Umbilical cord (tissue), 2 donors: ENCODE data around the gene EXOG. TPM values are rescaled to one million over a fixed set of nuclear protein-coding genes. Genes with fewer than 3 reads are reported as not detected.

Source experiments
- DNase-seq: peaks from one replicate; pipeline ENCODE4 v3.0.0-alpha.2; 2015; ENCODE audit warnings: low spot score
- total RNA-seq: library from RNA; depleted of rRNA; stranded (reverse); fragments of >200 nt; gene quantifications from one replicate; pipeline ENCODE4 v1.2.3, GENCODE V29; 2014; ENCODE audit warnings: low replicate concordance; ENCODE audit not compliant: insufficient read depth

EXOG gene, protein sequence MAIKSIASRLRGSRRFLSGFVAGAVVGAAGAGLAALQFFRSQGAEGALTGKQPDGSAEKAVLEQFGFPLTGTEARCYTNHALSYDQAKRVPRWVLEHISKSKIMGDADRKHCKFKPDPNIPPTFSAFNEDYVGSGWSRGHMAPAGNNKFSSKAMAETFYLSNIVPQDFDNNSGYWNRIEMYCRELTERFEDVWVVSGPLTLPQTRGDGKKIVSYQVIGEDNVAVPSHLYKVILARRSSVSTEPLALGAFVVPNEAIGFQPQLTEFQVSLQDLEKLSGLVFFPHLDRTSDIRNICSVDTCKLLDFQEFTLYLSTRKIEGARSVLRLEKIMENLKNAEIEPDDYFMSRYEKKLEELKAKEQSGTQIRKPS
- 19.5 TPM for total RNA-seq

DNA sequence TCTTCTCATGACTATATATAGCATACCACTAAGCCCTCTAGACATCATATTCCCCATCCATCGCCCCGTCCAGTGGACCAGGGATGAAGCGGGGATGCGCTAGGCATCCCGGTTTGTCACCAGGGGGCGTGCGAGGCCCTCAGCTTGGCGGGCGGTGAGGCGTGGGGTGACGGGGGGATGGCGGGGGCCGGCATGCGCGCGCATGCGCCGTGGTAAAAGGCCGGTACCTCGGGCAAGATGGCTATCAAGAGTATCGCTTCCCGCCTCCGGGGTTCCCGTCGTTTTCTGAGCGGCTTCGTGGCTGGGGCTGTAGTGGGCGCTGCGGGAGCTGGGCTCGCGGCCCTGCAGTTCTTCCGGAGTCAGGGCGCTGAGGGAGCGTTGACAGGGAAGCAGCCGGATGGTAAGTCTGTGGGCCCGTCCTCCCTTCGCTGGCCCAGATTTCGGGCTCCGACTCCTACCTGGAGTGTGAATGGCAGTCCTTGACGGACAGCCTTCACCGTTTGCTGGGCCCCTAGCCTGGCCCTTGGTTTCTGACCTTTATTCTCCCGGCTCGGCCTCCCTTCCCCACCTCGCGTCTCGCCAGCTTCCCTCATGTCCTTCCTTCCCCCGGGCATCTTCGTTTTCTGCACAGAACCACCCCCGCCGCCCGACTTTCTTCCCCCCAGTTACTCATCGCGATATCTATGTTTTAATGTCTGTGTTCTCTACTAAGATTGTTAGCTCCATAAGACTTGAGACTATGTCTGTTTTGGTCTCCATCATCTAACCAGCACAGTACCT lies at the start of gene EXOG:
Gene EXOG (plus strand): TSS at position 210 of the 780 bp plus-strand sequence. CDS start 28 bp downstream, at position 238.
- DNase-seq: peak; percentile 95

DNA sequence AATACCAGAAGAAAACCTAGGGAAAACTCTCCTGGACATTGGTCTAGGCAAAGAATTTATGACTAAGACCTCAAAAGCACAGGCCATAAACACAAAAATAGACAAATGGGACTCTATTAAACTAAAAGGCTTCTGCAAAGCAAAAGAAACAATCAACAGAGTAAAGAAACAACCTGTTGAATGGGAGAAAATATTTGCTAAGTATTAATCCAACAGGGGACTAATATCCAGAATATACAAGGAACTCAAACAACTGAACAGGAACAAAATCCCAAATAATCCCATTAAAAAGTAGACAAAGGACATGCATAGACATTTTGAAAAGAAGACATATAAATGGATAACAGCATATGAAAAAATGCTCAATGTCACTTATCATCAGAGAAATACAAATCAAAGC lies 49.3 kb upstream of the EXOG start:
- DNase-seq: no peak

DNA sequence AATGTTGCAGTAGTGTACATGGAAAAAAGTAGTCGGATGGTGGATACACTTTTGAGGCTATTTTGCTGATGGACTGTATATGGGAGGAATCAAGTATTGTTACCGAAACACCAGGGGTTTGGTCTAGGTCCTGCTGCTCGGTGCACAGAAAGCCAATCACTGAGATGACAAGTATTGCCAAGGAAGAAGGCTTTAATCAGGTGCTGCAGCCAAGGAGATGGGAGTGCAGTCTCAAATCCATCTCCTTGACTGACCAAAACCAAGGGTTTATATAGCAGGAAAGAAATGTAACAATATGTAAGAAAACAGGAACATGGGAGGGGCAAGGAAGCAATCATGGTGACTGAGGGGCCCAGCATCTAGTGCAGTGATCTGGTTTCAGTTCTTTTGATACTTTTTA lies 45.3 kb upstream of the EXOG start:
- no peak for DNase-seq

DNA sequence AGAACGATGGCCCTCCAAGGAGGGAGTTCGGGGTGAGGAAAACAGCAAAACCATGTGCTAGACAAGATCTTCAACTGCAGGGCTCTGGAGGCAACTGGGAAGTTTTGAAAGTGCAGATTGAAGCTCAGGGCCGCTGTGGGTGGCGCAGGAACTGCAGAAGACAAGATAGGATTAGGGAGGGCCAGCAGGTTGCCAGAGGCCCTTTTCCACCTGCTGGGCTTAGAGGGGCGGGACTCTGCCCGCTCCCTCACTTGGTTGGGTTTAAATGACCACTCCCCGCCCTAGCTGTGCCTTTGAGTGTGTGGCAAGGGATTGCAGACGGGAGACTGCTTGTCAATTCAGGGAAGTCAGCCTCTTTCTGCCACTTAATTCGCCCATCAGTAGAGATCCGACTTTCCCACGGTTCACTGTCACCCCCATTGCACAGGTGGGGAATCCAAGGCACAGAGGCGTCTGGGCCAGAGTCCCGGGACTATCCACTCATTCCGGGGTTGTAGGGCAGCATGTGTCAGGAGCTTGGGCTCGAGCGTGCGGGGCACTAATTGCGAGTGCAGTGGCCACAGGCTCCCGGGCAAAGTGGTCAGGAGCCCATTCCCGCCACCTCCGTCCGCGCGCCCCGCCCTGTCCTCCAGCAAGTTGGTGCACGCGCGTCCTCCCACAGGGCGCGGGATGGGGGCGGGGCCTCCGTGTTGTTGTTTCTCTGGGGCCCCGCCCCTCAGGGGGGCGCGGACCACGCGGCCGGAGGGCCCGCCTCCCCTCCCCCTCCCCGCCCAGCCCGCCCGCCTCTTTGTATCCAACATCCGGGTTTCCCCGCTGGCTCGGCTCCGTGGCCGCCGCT lies 42.8 kb upstream of the EXOG start, which contains the start of gene ACVR2B:
Gene ACVR2B (plus strand): TSS at position 816 of the 838 bp plus-strand sequence. CDS start 433 bp downstream, outside the sequence.
- DNase-seq: peak; percentile 83

DNA sequence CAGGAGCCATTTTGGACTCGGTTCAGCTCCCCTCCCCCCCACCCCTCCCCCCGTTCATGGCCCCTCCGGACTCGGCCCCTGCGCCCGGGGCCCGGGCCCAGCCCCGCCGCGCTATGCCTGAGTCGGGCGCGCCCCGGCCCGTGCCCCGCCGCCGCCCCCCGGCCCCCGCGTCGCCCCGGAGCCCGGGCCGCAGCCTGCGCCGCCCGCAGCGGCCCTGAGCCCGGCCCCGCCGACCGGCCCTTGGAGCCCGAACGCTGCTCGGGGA lies 42.3 kb upstream of the EXOG start:
- DNase-seq: no peak

DNA sequence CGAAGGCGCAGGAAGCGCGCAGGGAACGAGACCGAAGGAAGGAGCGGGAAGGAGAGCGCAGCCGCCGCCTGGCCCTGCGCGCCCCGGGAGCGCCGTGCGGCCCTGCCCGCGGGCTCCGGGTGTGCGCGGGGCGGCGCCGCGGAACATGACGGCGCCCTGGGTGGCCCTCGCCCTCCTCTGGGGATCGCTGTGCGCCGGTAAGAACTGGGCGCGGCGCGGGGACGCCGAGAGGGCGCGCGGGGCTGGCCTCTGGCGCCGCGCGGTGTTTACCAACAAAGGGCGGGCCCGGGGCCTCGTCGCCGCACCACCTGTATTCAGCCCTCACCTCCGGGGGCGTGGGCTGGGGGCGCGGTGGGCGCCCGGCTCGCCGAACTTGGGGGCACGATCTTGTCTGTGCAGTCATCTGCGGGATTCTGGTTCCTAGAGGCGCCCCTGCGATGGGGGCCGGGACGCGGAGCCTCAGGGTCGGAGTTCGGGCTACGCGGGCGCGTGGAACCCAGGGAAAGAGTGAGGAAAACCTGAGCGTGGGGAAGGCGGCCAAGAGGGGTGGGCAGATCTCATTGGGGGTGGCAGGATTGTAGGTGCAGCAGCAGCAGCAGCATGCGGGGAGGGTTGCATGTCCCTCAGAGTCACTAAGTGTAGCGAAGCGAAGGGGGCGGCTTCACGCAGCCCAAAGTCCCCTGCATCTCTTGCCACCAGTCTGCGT lies 41.8 kb upstream of the EXOG start:
- DNase-seq: peak; percentile 25

DNA sequence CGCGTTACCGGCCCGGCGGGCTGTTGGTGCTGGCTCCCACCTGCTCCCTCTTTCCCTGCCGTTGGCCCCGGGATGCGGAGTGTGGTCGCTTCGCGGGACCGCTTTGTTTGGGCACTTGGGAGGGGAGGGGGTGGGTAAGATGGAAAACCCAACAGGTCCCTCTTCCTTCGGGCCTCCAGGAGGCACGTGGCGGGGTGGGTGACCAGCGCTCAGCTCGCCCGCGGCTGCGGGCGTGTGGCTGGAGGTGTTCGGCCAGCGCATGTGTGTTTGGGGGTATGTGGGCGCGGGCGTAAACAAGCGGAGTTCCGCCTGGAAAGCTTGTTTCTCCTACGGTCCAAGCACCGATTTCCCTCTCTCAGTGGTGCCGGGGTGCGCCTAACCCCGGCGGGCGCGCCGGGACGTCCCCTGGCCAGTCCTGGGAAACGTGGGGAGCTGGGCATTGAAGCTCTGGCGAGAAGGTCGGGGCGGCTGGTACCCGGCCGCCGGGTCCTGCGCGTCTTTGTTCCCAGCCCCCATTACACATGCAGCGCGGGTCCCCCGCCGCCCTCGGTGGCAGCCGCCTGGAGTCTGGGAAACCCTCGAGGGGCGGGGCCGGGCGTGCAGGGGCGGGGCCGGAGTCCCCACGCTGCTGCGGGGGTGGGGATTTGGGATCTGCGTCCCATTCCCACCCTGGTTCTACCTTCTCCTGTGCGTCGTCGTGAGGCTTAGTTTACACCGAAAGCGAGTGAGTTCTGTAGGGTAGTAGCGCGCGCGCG lies 41.1 kb upstream of the EXOG start:
- peak; percentile 55 for DNase-seq

DNA sequence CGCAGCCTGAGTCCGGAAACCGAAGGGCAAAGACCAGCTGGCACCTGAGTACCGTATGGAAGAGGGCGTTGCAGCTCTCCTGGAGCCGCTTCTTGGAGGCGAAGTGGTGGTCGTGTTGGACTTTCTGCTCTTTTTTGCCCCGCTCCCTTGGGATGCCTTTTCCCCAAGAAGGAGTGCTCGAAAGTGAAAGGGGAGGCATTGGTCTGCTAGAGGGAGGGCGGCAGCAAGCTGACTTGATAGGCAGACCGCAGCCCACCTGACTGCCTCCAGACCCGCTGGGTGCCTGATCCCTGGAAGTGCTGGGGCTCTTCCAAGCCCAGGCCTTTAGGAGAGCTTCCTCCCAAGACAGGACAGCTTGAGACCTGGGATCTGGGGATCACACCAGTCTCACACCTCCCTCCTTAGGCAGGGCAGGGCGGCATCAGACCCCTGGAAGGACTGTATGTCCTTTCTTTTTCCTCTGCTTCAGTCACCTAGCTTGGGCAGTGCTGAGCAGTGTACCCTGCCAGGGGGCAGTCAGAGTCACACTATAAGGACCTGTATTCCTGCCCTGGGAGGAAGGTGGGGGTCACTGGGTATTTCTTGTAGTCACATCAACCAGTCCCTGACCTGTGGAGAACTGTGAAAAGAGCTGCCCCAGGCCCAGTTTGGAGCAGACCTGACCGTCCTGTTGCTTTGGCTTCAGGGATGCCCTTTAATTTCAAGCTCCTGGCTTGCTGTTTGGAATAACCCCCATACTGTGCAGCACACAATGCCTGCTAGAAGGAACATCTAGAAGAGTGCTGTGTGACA lies 40.3 kb upstream of the EXOG start:
- no peak for DNase-seq

DNA sequence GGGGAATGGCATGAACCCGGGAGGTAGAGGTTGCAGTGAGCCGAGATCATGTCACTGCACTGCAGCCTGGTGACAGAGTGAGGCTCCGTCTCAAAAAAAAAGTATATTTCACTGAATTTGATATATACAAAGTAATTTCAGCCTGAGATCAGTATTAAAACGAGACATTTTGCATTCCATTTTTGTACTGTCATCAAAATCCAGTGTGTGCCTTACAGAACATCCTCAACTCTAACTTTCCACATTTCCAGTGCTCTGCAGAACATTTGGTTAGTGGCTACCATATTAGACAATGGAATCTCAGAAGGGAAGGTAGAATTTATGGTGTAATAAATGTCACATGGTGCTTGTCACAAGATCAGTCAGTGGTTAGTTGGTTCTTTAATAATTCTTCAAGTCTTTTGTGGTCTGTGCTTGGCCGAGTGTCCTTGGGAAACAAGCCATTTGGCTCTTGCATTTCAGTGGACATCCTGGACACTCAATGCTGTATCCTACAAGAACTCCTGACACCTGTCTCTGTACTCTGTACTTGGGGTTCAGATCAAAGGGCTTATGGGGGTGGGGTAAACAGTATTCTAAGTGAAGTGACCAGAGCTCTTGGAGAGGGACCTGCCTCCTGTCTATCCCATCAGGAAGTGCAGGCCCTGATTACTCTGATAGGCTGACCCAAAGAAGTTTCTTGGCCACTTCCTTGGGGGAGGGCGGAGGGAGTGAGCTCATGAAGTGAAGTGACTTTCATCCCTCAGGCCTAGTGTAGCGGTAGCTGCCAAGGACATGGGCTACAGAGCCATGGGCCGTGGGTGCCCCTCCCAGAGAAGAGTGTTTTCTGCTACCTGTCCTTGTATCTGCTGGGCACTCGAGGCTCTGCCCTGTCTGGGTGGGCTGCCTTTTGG lies 38.8 kb upstream of the EXOG start:
- no peak for DNase-seq

DNA sequence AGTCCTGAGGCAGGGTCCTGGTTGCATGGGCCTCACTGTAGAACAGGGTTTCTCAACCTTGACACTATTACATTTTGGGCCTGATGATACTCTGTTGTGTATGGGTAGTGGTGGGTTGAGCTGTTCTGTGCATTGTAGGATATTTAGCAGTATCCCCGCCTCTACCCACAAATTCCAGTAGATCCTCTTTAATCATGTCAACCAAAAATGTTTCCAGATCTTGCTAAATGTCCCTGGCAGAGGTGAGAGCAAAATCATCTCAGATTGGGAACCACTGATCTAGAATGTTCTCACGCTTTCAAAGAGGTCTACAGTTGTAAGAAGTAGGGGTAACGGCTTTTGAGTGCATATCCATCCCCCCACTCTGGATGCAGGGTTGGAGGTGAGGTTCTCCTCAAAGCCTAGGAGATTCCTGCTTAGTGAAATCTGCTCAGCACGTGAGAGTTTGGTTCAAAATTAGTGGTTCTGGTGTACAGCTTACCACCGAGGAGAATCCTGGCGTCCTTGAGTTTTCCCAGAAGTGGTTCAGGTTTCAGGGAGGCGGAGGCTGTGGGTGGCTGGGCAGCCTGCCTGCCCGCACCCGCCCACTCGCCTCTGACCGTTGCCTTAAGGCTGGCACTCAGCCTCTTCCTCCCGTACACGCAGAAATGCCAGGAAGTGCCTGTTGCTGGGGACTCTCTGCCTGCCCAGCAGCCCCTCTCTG lies 37.2 kb upstream of the EXOG start:
- no peak for DNase-seq

DNA sequence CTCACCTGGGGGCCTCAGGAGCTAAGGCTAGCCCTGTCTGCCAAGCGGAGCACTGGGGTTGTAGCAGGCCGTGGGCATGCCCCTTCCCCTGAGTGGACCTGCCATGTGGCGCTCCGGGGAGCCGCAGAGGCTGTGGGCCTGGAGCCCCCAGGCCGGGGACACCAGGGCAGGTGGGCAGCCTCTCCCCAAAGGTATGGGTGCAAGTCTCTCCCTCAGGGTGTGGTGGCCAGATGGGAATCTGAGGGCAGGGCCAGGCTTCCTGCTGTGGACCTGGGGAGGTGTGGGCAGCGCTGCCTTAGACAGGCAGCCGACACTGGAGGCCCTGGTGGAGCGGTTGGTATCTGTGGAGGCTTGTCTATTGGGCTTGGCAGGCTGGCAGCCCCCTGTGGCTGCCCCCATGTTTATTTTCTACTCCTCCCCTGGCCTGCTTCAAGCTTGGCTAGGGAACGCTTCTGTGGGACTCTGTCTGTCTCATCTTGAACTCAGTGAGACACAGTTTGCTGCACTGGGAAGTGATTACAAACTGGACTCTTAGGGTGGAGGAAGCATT lies 36.6 kb upstream of the EXOG start:
- no peak for DNase-seq

DNA sequence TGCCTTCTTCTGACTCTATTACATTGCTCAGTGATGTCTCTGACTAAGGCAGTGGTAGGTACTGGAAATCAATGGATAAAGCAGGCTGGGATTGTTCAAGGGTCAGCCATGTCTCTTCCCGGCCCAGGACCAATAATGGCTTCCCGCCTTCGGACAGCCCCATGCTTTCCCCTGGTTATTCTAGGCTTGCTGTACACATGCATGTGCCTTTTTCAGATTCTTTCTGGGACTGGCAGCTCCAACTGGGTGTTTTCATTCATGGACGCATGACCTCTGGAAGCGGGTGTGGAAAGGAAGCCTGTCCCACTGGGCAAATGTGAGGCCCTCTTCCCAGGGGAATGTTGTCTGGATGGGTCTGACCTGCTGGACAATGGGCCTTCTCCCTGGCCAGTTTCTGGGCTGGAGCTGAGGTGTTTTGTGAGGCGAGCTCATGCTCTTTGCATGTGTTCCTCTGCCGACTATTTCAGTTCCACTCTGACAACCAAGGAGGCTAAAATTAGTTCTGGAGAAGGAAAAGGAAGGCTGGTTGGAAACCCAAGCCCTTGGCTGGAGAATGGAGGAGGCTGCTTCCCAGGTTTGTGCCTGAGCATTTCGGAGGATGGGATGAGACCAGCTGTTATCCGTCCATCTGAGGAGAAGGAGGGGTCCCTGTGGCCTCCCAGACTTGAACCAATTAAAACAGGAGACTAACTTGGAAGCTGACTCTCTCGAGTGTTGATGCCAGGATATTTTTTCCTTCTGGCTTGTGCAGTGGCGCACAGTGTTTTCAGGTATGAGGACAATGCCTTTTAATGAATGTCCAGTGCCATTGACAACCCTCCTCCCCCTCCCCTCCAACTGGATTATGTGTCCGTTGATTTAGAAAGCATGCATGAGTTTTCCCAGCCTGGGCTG lies 35.5 kb upstream of the EXOG start:
- no peak for DNase-seq

DNA sequence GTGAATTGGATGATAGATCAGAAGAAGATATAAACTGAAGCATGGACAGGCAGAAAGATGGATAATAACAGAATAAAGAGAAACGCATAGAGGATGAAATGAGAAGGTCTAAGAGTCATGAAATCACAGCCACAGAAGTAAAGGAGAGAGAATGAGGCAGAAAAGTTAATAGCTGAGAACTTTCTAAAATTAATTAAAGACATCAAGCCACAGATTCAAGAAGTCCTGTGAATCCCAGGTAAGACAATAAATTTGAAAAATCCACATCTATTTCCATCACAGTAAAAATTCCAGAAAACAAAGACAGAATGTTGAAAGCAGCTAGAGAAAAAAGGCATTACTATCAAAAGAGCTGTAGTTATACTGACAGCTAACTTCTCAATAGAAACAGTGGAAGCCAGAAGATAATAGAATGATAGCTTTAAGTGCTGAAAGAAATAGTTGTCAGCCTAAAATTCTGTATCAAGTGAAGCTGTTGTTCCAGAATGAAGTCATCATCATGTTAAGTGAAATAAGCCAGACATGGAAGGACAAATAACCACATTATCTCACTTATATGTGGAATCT lies 30.5 kb upstream of the EXOG start:
- no peak for DNase-seq

DNA sequence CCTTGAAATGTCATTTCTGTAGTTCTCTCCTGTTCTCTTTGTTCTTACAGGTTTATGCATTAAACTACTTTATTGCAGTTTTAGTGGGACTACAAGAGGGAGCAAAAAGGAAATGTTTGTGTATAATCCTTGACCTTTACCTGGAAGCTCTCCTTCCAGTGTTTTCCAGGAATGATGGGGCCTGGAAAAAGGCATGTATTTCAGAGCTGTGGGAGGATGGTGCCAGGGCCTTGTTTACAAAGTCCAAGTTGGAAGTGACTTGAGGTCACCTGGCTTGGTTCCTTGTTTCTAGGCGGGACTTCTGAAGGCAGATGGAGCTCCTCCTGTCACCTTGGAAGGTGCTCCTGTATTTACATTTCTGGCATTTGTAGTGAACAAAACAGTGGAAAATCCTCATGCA lies 27.4 kb upstream of the EXOG start:
- no peak for DNase-seq

DNA sequence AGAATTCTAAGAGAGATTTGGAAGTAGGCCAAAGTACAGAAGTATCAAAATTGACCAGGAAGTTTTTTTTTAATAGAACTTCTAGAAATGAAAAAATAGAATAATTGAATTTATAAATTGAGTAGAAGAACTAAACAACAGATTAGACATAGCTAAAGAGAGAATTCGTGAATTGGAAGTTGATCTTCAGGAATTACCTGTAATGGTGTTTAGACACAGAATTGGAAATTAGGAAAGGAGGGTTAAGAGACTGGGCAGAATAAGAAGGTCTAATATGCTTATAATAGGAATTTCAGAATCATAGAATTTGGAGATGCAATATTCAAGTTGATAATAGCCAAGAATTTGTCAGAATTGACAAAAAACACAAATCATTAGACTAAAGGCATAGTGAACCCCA lies 26.3 kb upstream of the EXOG start:
- no peak for DNase-seq

DNA sequence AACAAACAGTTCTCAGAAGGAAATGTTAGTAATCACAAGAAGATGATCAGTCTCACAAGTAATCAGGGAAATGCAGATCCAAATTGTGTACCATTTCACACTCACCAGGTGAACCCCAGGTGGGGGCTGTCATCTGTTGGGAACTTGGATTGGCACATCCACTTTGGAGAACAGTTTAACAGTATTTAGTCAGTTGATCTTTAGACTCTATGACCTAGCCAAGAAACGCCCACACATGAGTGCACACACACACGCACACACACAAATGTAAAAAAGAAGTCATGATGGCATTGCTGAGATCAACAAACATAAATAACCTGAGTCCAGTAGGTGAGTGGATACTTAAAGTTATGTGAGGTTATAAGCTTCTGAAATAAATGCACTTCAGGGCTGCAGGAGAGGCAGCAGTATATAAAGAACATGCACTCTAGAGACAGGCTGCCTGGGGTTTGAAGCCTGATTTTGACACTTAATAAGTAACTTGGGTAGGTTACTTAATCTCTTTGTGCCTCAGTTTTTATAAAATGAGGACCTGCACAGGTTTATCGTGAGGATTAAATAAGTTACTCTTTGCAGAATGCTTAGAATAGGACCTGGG lies 24.8 kb upstream of the EXOG start:
- no peak for DNase-seq
